SU-DHL-6 (cell line): ENCODE measurements around the gene SDC3.

Source experiments
- H2AFZ ChIP-seq: fragments of 200-600 bp; sonication (generic); 2 replicates; pipeline ENCODE4 v1.6.1; 2014; ENCODE audit warnings: low read depth, mild to moderate bottlenecking, moderate library complexity, mixed read lengths, antibody characterized with exemption, low read length; ENCODE audit not compliant: severe bottlenecking
- H3F3A ChIP-seq: fragments of 200-600 bp; shearing (Covaris generic); 2 replicates; pipeline ENCODE4 v1.6.0; 2016; ENCODE audit warnings: antibody characterized with exemption, mild to moderate bottlenecking; ENCODE audit not compliant: insufficient read depth
- H3K27ac ChIP-seq: fragments of 200-600 bp; sonication (generic); 2 replicates; pipeline ENCODE4 v1.5.1; 2016; ENCODE audit warnings: low read depth, mild to moderate bottlenecking, low read length, moderate library complexity, mixed read lengths
- H3K27me3 ChIP-seq: fragments of 200-600 bp; sonication (generic), shearing (Covaris generic); 2 replicates; pipeline ENCODE4 v1.6.0; 2014; ENCODE audit warnings: mild to moderate bottlenecking, low read length
- H3K36me3 ChIP-seq: fragments of 200-600 bp; sonication (generic); 2 replicates; pipeline ENCODE4 v1.6.1; 2014; ENCODE audit warnings: mild to moderate bottlenecking, low read length, mixed read lengths
- H3K4me2 ChIP-seq: fragments of 300-600, 200-600 bp; shearing (Covaris generic), sonication (generic); 2 replicates; pipeline ENCODE4 v1.6.0; 2014; ENCODE audit warnings: low read length, low read depth, mild to moderate bottlenecking; ENCODE audit not compliant: poor library complexity, severe bottlenecking
- H3K4me3 ChIP-seq: fragments of 200-600 bp; sonication (generic); 2 replicates; pipeline ENCODE4 v1.5.1; 2014; ENCODE audit warnings: antibody characterized with exemption, low read length, mild to moderate bottlenecking, mixed read lengths; ENCODE audit not compliant: insufficient read depth, poor library complexity, severe bottlenecking
- H3K79me2 ChIP-seq: fragments of 200-600 bp; sonication (generic); 2 replicates; pipeline ENCODE4 v1.6.1; 2014; ENCODE audit warnings: mild to moderate bottlenecking, low read length, moderate library complexity; ENCODE audit not compliant: insufficient read depth
- H3K9ac ChIP-seq: fragments of 200-600 bp; sonication (generic); 2 replicates; pipeline ENCODE4 v1.7.0; 2014; ENCODE audit warnings: mild to moderate bottlenecking, low read length
- H3K9me2 ChIP-seq: fragments of 200-600 bp; sonication (generic); replicated peaks from 2 replicates; pipeline ENCODE4 v1.6.1; 2014; ENCODE audit warnings: low read length; ENCODE audit not compliant: insufficient read depth
- H3K9me3 ChIP-seq: fragments of 200-600 bp; sonication (generic); 2 replicates; pipeline ENCODE4 v1.6.1; 2014; ENCODE audit warnings: low read length, mixed read lengths; ENCODE audit not compliant: insufficient read depth
- H4K20me1 ChIP-seq: fragments of 200-600 bp; sonication (generic); 2 replicates; pipeline ENCODE4 v1.6.1; 2014; ENCODE audit warnings: low read depth, mild to moderate bottlenecking, antibody characterized with exemption, low read length, moderate library complexity, mixed read lengths
- EZH2phosphoT487 ChIP-seq: fragments of 200-600 bp; sonication (generic), shearing (Covaris generic); conservative IDR thresholded peaks from 2 replicates; pipeline ENCODE4 v1.6.1; 2018; ENCODE audit warnings: mild to moderate bottlenecking, antibody characterized with exemption, low read length, moderate library complexity, mixed read lengths
- TF ChIP-seq, protein P1 (sequence below): fragments of 200-600 bp; sonication (generic); IDR thresholded peaks from one replicate; pipeline ENCODE4 v1.5.1; 2017; ENCODE audit warnings: antibody characterized with exemption, mild to moderate bottlenecking, low read length, moderate library complexity; ENCODE audit not compliant: insufficient read depth, poor library complexity, severe bottlenecking

SDC3 gene

DNA sequence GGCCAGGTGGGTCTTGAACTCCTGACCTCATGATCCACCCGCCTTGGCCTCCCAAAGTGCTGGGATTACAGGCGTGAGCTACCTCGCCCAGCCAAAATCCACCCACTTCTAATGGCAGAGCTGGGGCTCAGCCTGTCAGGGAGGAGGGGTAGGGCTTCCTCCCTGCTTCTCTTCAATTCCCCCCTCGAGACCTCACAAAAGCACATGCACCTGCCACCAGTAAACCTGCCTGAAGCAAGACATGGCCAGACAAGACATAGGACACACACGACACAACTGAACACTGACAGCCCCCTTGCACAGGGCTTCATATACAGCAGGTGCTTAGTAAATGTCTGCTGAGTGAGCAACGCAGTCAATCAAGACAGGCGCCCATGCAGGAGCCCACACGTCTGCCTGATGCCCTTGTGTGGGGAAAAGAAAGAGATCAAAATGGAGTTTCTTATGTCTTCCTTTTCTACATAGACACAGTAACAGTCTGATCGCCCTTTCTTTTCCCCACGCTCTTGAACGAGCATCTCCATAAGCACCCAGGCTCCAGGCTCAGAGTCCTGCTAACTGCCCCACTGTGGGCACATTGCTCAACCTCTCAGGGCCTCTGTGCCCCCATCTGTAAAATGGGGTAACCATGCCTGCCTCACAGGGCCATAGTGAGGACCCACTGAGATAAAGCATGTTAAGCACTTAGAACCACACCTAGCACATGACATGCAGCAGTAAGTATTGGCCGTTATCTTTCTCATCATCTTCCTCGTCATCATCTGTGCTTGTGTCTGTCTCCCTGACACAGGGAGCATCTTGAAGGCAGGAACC lies 8.8 kb downstream of the SDC3 start:
- Histone ChIP-seq H3K36me3 (no peaks in the 10 kb centered on the region), H3K9me2 (no peaks in the 10 kb centered on the region), H3K4me2 (no peak overlapping the region), H3F3A (no peaks in the 10 kb centered on the region), H3K9ac (no peak overlapping the region), H2AFZ (no peak overlapping the region), H4K20me1 (no peaks in the 10 kb centered on the region), H3K27me3 (no peaks in the 10 kb centered on the region), H3K9me3 (no peaks in the 10 kb centered on the region), H3K4me3 (no peak overlapping the region), H3K27ac (no peak overlapping the region), H3K79me2 (no peaks in the 10 kb centered on the region)
- TF ChIP-seq, protein P1, sequence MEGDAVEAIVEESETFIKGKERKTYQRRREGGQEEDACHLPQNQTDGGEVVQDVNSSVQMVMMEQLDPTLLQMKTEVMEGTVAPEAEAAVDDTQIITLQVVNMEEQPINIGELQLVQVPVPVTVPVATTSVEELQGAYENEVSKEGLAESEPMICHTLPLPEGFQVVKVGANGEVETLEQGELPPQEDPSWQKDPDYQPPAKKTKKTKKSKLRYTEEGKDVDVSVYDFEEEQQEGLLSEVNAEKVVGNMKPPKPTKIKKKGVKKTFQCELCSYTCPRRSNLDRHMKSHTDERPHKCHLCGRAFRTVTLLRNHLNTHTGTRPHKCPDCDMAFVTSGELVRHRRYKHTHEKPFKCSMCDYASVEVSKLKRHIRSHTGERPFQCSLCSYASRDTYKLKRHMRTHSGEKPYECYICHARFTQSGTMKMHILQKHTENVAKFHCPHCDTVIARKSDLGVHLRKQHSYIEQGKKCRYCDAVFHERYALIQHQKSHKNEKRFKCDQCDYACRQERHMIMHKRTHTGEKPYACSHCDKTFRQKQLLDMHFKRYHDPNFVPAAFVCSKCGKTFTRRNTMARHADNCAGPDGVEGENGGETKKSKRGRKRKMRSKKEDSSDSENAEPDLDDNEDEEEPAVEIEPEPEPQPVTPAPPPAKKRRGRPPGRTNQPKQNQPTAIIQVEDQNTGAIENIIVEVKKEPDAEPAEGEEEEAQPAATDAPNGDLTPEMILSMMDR = no peak
- no peak for TF ChIP-seq EZH2phosphoT487

DNA sequence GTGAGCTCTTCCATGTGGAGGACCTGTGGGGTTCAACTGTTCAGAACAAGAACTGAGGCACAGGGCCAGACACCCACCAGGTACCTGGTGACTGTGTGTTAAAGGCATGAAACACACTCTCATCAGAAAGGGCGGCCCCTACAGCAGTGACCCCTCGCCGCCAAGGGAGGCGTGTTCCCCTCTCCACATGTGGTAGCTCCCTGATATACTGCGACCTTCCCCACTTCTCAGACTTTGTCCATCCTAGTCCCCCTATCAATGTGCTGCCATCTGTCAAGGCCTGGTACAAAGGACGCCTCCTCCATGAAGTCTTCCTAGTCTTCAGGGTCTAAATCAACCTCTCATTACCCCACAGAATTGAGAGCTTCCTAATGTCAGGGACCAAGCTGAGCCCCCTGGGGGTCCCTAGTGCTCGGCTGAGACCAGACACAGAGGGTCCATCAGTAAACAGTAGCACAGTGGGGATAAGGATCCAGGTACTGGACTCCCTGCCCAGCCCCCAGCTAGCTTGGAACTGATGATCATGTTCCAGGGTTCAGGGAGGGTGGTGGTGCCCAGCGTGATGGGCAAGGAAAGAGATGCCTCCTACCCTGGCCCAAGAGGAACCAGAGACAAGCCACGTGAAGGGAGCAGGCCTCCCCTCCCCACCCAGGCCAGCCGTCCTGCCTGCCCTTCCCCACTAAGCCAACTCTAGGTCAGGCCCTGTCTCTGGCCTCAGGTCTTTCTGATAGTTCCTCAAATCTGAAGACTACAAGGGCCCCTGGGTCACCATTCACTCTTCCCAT lies 10.3 kb downstream of the SDC3 start:
- Histone ChIP-seq H3K4me3 (no peak overlapping the region), H3K4me2 (no peak overlapping the region), H4K20me1 (no peaks in the 10 kb centered on the region), H3K36me3 (no peaks in the 10 kb centered on the region), H3K27ac (no peak overlapping the region), H3K27me3 (no peaks in the 10 kb centered on the region), H3K9me2 (no peaks in the 10 kb centered on the region), H3F3A (no peaks in the 10 kb centered on the region), H3K9ac (no peak overlapping the region), H3K79me2 (no peaks in the 10 kb centered on the region), H3K9me3 (no peaks in the 10 kb centered on the region), H2AFZ (no peak overlapping the region)
- TF ChIP-seq, protein P1 = no peak
- TF ChIP-seq EZH2phosphoT487 = no peak

DNA sequence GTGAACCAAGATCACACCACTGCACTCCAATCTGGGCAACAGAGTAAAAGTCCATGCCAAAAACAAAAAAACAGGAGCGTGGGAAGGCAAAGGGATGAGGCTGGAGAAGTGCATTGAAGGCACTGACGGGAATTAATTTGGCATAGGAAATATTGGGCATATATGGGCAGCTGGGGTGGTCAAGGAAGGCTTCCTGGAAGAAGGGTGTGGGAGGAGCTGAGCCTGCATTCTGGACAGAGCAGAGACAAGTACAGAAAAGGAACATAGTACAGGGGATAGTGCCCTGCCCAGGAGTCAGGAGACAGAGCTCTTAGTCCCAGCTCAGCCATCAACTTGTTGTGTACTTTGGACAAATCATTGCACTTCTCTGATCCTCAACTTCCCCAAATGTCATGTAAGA lies 11.7 kb downstream of the SDC3 start:
- H2AFZ ChIP-seq = no peak overlapping the region
- no peak overlapping the region for H3K27ac ChIP-seq
- H3K9me3 ChIP-seq = no peaks in the 10 kb centered on the region
- H3K9me2 ChIP-seq = no peaks in the 10 kb centered on the region
- no peak overlapping the region for H3K4me3 ChIP-seq
- H3F3A ChIP-seq = no peaks in the 10 kb centered on the region
- no peaks in the 10 kb centered on the region for H4K20me1 ChIP-seq
- H3K36me3 ChIP-seq = no peaks in the 10 kb centered on the region
- no peaks in the 10 kb centered on the region for H3K27me3 ChIP-seq
- no peaks in the 10 kb centered on the region for H3K79me2 ChIP-seq
- TF ChIP-seq, protein P1 = no peak
- TF ChIP-seq EZH2phosphoT487 = no peak
- no peak overlapping the region for H3K4me2 ChIP-seq
- H3K9ac ChIP-seq = no peak overlapping the region
